HG02840 (cell line): ENCODE data around the gene SLC22A14.
"Not testable (repeated sequence)": the region's sequence is repeated elsewhere in the genome, so short reads cannot be mapped to it uniquely, and the experiment has no call there.

Source experiments
- ATAC-seq: cut with Tn5 transposase; IDR thresholded peaks from one replicate; pipeline ENCODE4 v1.9.1; 2021; ENCODE audit warnings: mild to moderate bottlenecking, moderate library complexity, moderate number of reproducible peaks; ENCODE audit not compliant: unreplicated experiment, low FRiP score

SLC22A14 gene

DNA sequence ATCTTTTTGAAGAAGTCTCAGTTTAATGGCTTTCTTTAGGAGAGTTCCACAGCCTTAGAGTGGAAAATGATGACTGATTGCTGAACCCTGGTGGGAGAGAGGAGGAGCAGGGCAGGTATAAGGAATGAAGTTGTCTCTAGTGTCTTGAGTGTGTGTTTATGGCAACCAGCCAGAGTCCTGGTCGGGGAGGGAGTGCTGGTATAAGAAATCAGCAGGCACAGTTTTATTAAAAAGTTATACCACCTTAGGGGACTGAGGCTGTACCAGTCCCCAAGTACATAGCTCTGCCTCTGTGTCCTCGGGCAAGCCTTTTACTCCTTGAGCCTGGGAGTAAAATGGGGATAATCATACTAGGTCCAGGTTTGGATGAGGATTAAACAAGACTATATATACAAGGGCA, 29.8 kb downstream of the SLC22A14 start:
- ATAC-seq = no peak

DNA sequence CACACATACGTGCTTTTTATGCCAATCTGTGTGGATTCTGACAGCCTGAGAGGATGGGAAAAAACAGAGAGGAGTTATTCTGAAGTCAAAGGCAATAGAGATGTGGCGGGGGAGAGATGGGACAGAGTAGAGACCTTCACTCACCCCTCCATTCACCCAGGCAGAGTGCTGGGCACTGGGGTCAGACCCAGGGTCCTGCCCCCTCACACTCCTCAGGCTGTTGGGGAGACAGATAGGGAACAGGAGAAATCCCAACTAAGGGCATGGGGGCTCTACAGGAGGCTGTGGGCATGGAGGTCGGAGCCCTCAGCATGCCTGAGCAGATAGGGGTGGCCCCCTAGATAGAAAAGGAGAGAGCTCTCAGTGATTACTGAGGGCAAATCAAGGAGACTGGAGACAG, 30.3 kb downstream of the SLC22A14 start:
- no peak for ATAC-seq

DNA sequence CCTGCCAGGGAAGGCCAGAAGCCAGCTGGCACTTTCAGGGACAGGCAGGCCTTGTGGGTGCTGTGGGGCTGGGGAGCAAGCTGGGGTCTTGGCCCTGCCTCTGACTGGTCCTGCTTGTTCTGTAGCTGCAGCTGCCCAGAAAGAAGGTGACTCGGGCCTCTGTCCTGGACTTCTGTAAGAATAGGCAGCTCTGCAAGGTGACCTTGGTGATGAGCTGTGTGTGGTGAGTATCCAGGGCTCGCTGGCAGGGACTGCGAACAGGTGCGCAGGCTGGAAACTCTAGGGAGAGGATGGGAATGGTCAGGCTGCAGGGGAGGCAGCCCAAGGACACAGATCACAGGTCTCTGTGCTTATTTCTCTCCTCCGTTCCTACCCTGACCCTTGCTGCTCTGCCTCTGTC, 31.2 kb downstream of the SLC22A14 start:
- ATAC-seq = no peak

GRCh38 chr3:38313695-38314094, 31.6 kb downstream of the SLC22A14 start:
- no peak for ATAC-seq

DNA sequence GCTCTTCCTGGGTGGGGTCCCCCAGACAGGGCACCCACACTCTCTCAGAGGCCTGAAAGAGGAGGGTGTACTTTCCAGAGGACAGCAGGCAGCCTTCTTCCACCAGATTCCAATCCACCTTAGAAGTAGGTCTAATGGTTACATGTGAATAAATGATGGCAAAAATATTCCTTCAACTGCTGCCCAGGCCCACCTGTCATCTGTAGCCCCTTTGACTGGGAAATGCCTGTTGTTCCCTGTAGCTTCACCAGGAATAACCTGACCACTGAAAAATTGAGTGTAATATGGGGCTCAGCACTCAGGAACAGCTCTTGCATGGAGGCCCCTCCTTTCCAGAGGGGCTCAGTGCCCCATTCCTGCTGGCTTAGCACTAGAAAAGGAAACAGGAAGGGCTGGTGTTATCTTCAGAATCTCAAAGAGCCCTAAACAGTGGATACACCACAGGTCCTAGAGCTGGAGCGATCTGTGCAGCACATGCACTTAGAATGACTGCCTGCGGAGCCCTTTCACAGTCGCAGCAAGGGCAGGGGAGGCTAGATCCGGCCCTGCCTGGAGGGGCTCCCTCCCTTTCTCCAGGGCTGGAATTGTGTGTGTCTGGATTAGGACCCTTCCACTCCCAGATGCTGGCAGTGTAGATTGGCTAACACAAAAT, 32.1 kb downstream of the SLC22A14 start:
- no peak for ATAC-seq

DNA sequence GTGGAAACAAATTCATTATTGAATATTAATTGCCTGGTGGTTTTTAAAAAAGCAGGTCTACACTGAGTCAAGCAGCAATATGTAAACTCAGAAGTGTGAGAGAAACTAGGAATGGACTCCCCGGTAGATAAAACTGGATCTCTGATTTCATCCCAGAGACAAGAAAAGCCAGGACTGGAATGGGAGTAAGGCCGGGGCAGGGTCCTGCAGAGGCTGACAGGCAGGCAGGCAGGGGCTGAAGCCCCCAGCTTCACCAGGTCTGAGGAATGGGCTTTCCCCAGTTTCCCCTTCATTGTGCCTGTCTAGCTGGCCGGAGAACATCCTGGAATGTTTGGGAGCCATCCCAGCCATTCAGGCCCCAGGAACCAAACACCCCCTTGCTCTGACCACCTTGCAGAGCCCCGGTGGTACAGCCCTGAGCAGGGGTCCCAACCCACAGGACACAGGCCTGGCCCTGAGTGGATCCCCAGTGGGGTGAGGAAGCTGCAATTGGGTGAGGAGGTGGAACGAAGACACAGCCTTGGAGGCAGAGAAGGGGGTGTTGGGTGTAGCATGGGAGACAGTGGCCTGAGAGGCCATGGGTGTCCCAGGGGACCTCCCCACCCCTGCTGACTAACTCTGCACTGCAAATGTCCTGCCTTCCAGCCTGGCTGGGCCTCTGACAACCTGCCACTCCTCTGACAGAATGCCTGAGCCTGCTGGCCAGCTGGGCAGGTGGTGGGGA, 32.8 kb downstream of the SLC22A14 start:
- ATAC-seq = no peak

GRCh38 chr3:38315488-38316230, 33.6 kb downstream of the SLC22A14 start:
- no peak for ATAC-seq

DNA sequence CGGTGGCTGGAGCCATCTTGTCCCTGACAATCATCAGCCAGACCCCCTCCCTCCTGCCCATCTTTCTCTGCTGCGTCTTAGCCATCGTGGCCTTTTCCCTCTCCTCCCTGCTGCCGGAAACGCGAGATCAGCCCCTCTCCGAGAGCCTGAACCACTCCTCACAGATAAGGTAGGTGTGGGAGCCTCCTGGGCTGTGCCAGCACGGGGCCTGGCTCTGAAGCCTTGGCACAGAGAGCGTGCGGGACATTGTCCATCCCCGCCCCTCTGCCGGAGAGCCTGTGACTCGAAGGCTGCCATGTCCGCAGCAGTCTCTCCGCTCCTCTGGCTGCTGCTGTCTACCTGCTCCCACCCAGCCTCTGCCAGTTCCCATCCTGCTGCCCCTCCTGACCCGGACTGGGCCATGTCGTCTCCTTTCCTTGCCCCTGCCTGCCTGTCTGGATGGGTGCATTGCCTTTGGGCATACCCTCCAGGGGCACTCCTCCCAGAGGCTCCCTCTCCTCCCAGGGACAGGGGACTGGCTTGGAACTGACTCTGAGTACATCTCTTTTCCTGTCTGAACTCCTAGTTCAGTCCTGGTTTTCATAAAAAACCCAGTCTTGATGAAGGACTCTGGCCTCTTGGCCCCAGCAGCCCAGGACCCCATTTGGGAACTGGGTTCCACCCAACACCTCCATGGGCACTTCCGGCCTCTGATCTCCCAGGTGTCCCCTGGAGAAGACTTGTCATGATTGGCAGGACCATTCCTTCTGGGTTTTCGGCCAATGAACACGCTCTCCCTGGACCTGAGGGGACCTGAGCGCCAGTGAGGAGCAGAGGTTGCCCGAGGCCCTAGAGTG, 34.5 kb downstream of the SLC22A14 start:
- ATAC-seq = no peak

DNA sequence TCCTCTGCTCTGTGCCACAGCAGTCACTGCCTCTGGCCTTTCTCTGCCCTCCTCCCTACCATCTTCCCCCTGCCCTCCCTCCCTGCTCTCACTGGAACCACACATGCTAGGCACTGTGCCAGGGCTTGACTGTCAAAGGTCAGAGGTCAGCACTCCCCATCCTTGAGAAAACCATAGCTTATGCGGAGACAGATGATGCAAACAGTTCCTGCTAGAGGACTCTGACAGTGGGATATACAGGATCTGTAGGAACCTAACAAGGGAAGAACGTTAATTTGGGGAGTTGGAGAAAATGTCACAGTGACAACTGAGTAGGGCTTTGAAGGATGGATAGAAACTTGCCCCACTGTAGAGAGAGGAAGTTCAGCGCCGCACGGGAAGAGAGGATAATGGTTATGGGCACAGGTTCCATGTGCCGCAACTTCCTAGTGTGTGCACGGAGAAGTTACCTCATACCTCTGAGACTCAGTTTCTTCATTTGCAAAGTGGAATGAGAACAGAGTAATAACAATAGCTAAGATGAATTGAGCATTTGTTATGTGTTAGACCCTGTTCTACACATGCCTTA, 35.2 kb downstream of the SLC22A14 start:
- no peak for ATAC-seq

GRCh38 chr3:38318766-38319671, 36.9 kb downstream of the SLC22A14 start:
- ATAC-seq = no peak

DNA sequence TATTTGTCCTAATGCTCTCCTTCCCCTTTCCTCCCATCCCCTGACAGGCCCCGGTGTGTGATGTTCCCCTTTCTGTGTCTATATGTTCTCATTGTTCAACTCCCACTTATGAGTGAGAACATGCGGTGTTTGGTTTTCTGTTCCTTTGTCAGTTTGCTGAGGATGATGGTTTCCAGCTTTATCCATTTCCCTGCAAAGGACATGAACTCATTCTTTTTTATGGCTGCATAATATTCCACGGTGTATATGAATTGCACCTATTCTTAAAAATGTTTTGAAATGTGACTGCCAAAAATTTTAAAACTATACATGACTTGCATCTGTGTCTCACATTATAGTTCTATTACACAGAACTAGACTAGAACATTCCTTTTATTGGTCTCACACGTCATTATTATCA, 38.5 kb downstream of the SLC22A14 start:
- ATAC-seq = not testable (repeated sequence)

DNA sequence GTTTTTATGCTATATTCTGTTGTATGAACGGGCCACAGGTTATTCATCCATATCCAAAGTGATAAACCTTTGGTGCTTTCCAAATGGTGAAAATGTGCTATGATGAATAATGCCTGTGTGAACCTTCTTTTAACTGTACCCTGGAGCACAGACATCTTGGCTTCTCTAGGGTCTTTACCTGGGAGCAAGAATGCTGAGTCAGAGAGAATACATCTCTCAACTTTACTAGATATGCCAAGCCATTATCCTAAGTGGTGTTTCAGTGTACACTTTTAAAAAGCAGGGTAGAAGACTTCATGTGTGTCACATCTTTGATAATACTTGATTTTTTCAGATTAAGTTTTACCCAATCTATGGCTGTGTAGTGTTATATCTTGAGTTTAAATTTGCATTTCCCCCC, 41.0 kb downstream of the SLC22A14 start:
- ATAC-seq = no peak

DNA sequence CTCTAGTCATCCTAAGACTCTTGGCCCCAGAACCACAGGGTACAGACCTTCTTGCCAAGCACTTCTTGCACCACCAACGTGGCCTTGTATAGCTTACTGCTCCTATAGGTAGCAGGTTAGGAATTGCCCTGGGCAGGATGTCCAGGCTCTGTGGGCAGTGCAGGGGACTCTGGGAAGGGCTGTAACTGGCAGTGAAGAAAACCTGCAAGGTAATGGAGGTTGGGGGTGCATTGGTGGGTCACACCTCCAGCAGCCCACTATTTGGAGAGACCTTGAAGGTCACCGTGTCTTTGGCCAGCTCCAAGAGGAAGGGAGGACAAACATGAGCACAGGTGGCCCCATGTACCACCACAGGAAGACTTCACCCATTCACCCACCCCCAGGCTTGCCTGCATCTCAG, 43.2 kb downstream of the SLC22A14 start:
- no peak for ATAC-seq

- ATAC-seq = no peak
Observed at GRCh38 chr3:38327335-38328009, 45.4 kb downstream of the SLC22A14 start.

DNA sequence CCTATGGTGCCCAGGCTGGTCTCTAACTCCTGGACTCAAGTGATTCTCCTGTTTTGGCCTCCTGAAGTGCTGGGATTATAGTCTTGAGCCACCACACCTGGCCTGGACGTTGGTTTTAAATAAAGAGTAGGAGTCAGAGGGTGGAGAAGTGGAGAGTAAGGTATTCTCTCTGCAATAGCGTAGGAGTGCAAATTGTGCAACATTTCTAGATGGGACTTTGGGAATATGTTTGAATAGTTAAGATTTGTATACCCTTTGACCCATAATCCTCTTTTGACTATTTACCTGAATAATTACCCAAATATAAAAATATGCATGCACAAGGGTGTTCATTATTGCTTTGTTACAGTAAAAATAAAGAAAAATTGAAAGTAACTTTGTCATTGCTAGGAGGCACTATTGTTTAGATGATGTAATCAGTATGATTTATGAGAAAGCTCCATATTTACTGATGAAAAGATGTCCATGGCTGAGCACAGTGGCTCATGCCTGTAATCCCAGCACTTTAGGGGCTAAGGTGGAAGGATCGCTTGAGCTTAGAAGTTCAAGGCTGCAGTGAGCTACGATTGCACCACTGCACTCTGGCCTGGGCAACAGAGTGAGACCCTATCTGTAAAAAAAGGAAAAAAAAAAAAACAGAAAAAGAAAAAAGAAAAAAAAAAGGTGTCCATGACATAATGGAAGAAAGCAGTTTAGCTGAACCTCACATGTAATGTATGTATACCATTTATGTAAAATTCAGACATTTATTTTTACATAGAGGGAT, 49.3 kb downstream of the SLC22A14 start:
- no peak for ATAC-seq

- no peak for ATAC-seq
Observed at GRCh38 chr3:38332201-38332600, 50.1 kb downstream of the SLC22A14 start.

GRCh38 chr3:38334142-38335055, 52.3 kb downstream of the SLC22A14 start:
- ATAC-seq = no peak
